Astrocyte (in vitro differentiated cells and primary cell): ENCODE results near the gene NRSN1. TPM values are rescaled to one million over a fixed set of nuclear protein-coding genes. Genes with fewer than 3 reads are reported as not detected.

ENCODE experiments used
- DNase-seq: peaks from one replicate; pipeline ENCODE4 v3.0.0-alpha.2; 2010; ENCODE audit warnings: low read depth
- FAIRE-seq: peaks from 2 replicates; lab custom pipeline; 2011; peaks lifted over from hg19 to GRCh38; lab: Jason Lieb, UNC
- H2AFZ ChIP-seq: 2 replicates; pipeline ENCODE4 v1.6.0; 2012; ENCODE audit warnings: low read depth, low read length, inconsistent platforms
- H3K27ac ChIP-seq: 2 replicates; pipeline ENCODE4 v1.5.1; 2011; ENCODE audit warnings: low read depth, low read length, inconsistent platforms
- H3K27me3 ChIP-seq: 2 replicates; pipeline ENCODE4 v1.6.0; 2011; ENCODE audit warnings: low read length, inconsistent platforms; ENCODE audit not compliant: insufficient read depth
- H3K36me3 ChIP-seq: 2 replicates; pipeline ENCODE4 v1.5.1; 2011; ENCODE audit warnings: low read length, inconsistent platforms; ENCODE audit not compliant: insufficient read depth
- H3K4me1 ChIP-seq: 2 replicates; pipeline ENCODE4 v1.5.1; 2011; ENCODE audit warnings: low read length, inconsistent platforms; ENCODE audit not compliant: insufficient read depth
- H3K4me2 ChIP-seq: 2 replicates; pipeline ENCODE4 v1.6.0; 2012; ENCODE audit warnings: low read length, inconsistent platforms
- H3K4me3 ChIP-seq: 2 replicates; pipeline ENCODE4 v1.5.1; 2011; ENCODE audit warnings: low read depth, mild to moderate bottlenecking, low read length, inconsistent platforms; ENCODE audit not compliant: insufficient read depth
- H3K79me2 ChIP-seq: 2 replicates; pipeline ENCODE4 v1.6.0; 2012; ENCODE audit warnings: mild to moderate bottlenecking, low read length, inconsistent platforms; ENCODE audit not compliant: insufficient read depth
- H3K9ac ChIP-seq: 2 replicates; pipeline ENCODE4 v1.6.0; 2012; ENCODE audit warnings: mild to moderate bottlenecking, low read length, inconsistent platforms
- H3K9me3 ChIP-seq: 2 replicates; pipeline ENCODE4 v1.5.1; 2012; ENCODE audit warnings: low read depth, mild to moderate bottlenecking, low read length, inconsistent platforms; ENCODE audit not compliant: insufficient read depth
- H4K20me1 ChIP-seq: 2 replicates; pipeline ENCODE4 v1.6.0; 2012; ENCODE audit warnings: low read length, inconsistent platforms; ENCODE audit not compliant: insufficient read depth
- H3K27ac Mint-ChIP-seq: one replicate; pipeline ENCODE4 v1.8.0; 2021; ENCODE audit warnings: mild to moderate bottlenecking, mixed read lengths; ENCODE audit not compliant: unreplicated experiment
- H3K27me3 Mint-ChIP-seq: one replicate; pipeline ENCODE4 v1.8.0; 2021; ENCODE audit warnings: low read depth, mixed read lengths; ENCODE audit not compliant: unreplicated experiment
- H3K36me3 Mint-ChIP-seq: one replicate; pipeline ENCODE4 v1.8.0; 2021; ENCODE audit warnings: low read depth, mixed read lengths; ENCODE audit not compliant: unreplicated experiment
- H3K4me1 Mint-ChIP-seq: one replicate; pipeline ENCODE4 v1.8.0; 2021; ENCODE audit warnings: low read depth, mixed read lengths; ENCODE audit not compliant: unreplicated experiment
- H3K4me3 Mint-ChIP-seq: one replicate; pipeline ENCODE4 v1.8.0; 2021; ENCODE audit warnings: mild to moderate bottlenecking, moderate library complexity, mixed read lengths; ENCODE audit not compliant: unreplicated experiment
- H3K9me3 Mint-ChIP-seq: one replicate; pipeline ENCODE4 v1.8.0; 2021; ENCODE audit warnings: mild to moderate bottlenecking, mixed read lengths; ENCODE audit not compliant: unreplicated experiment
- EZH2 ChIP-seq: IDR thresholded peaks from 2 replicates; pipeline ENCODE4 v1.6.1; 2012; ENCODE audit warnings: mild to moderate bottlenecking, low read length, inconsistent platforms; ENCODE audit not compliant: insufficient read depth
- total RNA-seq: library from RNA; stranded (reverse); gene quantifications from 2 replicates; pipeline ENCODE4 v1.2.1, GENCODE V29; 2021
- TF ChIP-seq, protein P1 (sequence below): IDR thresholded peaks from 2 replicates; pipeline ENCODE4 v1.5.1; 2011; ENCODE audit warnings: low read depth, mild to moderate bottlenecking, inconsistent platforms, low read length, moderate library complexity; ENCODE audit not compliant: insufficient read depth

Gene NRSN1
- total RNA-seq, 1 donor from 2014 or later = not detected

DNA sequence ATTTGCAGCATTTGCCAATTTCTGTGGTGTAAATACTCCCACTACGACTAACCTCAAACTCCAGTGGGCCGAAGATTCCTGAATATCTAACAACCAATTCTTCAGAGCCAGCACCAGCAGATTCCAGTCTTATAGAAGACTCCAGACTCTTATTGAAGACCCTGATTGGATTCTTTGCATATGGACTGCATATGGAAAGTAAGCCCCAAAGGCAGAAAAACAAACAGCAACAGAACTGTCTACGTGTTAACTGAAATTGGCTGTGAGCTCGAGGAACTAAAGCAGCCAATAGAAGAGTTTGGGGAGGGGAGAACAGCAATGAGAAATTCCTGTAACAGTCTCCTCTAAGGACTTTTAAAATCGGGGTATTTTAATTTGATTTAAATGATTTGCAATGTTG lies 19.7 kb upstream of the NRSN1 start:
- Mint-ChIP-seq H3K9me3 (no peaks in the 10 kb centered on the region), H3K27me3 (peaks cover 11% of the 10 kb centered on the region)
- no peak for TF ChIP-seq EZH2
- TF ChIP-seq, protein P1, sequence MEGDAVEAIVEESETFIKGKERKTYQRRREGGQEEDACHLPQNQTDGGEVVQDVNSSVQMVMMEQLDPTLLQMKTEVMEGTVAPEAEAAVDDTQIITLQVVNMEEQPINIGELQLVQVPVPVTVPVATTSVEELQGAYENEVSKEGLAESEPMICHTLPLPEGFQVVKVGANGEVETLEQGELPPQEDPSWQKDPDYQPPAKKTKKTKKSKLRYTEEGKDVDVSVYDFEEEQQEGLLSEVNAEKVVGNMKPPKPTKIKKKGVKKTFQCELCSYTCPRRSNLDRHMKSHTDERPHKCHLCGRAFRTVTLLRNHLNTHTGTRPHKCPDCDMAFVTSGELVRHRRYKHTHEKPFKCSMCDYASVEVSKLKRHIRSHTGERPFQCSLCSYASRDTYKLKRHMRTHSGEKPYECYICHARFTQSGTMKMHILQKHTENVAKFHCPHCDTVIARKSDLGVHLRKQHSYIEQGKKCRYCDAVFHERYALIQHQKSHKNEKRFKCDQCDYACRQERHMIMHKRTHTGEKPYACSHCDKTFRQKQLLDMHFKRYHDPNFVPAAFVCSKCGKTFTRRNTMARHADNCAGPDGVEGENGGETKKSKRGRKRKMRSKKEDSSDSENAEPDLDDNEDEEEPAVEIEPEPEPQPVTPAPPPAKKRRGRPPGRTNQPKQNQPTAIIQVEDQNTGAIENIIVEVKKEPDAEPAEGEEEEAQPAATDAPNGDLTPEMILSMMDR = no peak

DNA sequence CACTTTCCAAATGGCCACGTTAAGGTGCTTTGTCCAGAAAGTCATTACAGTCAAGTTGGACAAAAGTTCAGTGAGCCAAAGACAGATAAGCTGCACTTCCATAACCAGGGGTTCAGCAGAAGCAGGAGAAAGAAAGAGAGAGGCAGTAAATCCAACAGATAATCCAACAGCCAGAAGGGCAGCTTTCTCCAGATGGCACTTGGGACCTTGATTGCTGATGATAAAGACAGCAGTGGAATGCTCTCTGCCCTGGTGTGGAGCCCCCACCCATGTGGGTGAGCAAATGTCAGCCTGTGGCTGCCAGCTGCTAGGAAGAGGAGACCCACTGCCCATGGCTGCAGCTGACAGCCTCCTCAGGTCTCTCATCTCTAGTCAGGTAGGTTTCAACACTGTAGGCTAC lies 18.7 kb upstream of the NRSN1 start:
- H4K20me1 ChIP-seq = no peaks in the 10 kb centered on the region
- H2AFZ ChIP-seq = no peak overlapping the region
- H3K27me3 ChIP-seq = no peaks in the 10 kb centered on the region

More for the DNA sequence above, 19.7 kb upstream of the NRSN1 start:
- Histone ChIP-seq H3K27ac (no peak overlapping the region), H3K79me2 (no peaks in the 10 kb centered on the region), H3K36me3 (no peaks in the 10 kb centered on the region), H3K4me1 (no peaks in the 10 kb centered on the region), H3K9me3 (no peaks in the 10 kb centered on the region), H3K4me3 (no peak overlapping the region), H3K9ac (no peak overlapping the region), H4K20me1 (no peaks in the 10 kb centered on the region), H3K27me3 (no peaks in the 10 kb centered on the region), H3K4me2 (no peak overlapping the region), H2AFZ (no peak overlapping the region)
- no peak for DNase-seq
- Mint-ChIP-seq H3K27ac (no peak overlapping the region), H3K4me3 (no peak overlapping the region), H3K4me1 (no peaks in the 10 kb centered on the region), H3K36me3 (no peaks in the 10 kb centered on the region)
- FAIRE-seq = no peak

DNA sequence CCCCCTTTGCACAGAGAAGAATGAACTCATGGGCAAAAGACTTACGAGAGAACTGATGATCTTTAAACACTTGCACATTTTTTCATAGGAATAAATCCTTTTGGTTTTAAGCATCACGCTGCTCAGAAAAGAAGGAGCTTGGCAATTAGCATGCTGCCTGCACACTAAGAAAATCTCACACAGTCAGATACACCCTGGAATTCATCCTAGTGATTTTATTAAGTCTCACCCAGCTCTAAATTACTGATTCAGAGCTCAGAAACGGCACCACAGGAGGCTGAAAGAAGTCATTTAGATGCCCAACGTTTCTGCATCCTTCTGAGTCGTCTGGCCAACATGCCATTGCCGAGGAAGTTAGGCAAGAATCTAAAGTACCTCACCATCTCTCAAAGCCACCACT lies 18.0 kb upstream of the NRSN1 start:
- H4K20me1 ChIP-seq = no peaks in the 10 kb centered on the region
- Mint-ChIP-seq H3K9me3 (no peaks in the 10 kb centered on the region), H3K4me3 (no peak overlapping the region), H3K36me3 (no peaks in the 10 kb centered on the region), H3K4me1 (no peaks in the 10 kb centered on the region), H3K27me3 (peaks cover 9% of the 10 kb centered on the region), H3K27ac (no peak overlapping the region)
- H3K9me3 ChIP-seq = no peaks in the 10 kb centered on the region
- H3K4me3 ChIP-seq = no peak overlapping the region
- H3K27ac ChIP-seq = no peak overlapping the region
- H3K4me1 ChIP-seq = no peaks in the 10 kb centered on the region
- H3K36me3 ChIP-seq = no peaks in the 10 kb centered on the region
- TF ChIP-seq, protein P1 = no peak
- TF ChIP-seq EZH2 = no peak
- no peak overlapping the region for H3K9ac ChIP-seq
- no peak overlapping the region for H2AFZ ChIP-seq
- no peaks in the 10 kb centered on the region for H3K27me3 ChIP-seq
- H3K4me2 ChIP-seq = no peak overlapping the region
- FAIRE-seq = no peak
- no peaks in the 10 kb centered on the region for H3K79me2 ChIP-seq
- no peak for DNase-seq

More for the DNA sequence above, 18.7 kb upstream of the NRSN1 start:
- Mint-ChIP-seq H3K27me3 (peaks cover 9% of the 10 kb centered on the region), H3K4me3 (no peak overlapping the region), H3K36me3 (no peaks in the 10 kb centered on the region), H3K9me3 (no peaks in the 10 kb centered on the region), H3K4me1 (no peaks in the 10 kb centered on the region), H3K27ac (no peak overlapping the region)
- H3K4me2 ChIP-seq = no peak overlapping the region
- no peak overlapping the region for H3K4me3 ChIP-seq
- TF ChIP-seq, protein P1 = no peak
- no peak for TF ChIP-seq EZH2
- FAIRE-seq = no peak
- H3K9ac ChIP-seq = no peak overlapping the region
- no peak for DNase-seq
- no peaks in the 10 kb centered on the region for H3K9me3 ChIP-seq
- no peaks in the 10 kb centered on the region for H3K4me1 ChIP-seq
- no peak overlapping the region for H3K27ac ChIP-seq
- no peaks in the 10 kb centered on the region for H3K36me3 ChIP-seq
- no peaks in the 10 kb centered on the region for H3K79me2 ChIP-seq
